Measurements from ENCODE around the gene ZBTB8OS.

GRCh38 chr1:32693455-32694174 is 43.3 kb upstream of the ZBTB8OS start:
- no peak for TF ChIP-seq CTCF (IDR thresholded peaks at IDR 0.05 in 2 of 3, conservative IDR thresholded peaks at IDR 0.05 in 1 of 3; ENCODE audit: borderline replicate concordance in 1 of 3, insufficient read depth in 1 of 3, low read depth in 2 of 3, low read length in 2 of 3)
- TF ChIP-seq, protein P1, sequence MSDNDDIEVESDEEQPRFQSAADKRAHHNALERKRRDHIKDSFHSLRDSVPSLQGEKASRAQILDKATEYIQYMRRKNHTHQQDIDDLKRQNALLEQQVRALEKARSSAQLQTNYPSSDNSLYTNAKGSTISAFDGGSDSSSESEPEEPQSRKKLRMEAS (IDR thresholded peaks at IDR 0.05), result no peak

Data from HCT116 (cell line).